ENCODE data around the gene GP1BB.

The GP1BB gene

GRCh38 chr22:19766240-19766510 is 42.8 kb downstream of the GP1BB start:
- TF ChIP-seq, protein P1, sequence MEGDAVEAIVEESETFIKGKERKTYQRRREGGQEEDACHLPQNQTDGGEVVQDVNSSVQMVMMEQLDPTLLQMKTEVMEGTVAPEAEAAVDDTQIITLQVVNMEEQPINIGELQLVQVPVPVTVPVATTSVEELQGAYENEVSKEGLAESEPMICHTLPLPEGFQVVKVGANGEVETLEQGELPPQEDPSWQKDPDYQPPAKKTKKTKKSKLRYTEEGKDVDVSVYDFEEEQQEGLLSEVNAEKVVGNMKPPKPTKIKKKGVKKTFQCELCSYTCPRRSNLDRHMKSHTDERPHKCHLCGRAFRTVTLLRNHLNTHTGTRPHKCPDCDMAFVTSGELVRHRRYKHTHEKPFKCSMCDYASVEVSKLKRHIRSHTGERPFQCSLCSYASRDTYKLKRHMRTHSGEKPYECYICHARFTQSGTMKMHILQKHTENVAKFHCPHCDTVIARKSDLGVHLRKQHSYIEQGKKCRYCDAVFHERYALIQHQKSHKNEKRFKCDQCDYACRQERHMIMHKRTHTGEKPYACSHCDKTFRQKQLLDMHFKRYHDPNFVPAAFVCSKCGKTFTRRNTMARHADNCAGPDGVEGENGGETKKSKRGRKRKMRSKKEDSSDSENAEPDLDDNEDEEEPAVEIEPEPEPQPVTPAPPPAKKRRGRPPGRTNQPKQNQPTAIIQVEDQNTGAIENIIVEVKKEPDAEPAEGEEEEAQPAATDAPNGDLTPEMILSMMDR (IDR thresholded peaks at IDR 0.05; ENCODE audit: unreplicated experiment in 3 of 3): no peak
- Mint-ChIP-seq H3K9me3 (no peaks in the 10 kb centered on the region), H3K27ac (no peak overlapping the region), H3K36me3 (ENCODE audit: low read depth) (no peaks in the 10 kb centered on the region), H3K27me3 (ENCODE audit: low read depth) (peaks cover 94% of the 10 kb centered on the region), H3K4me3 (no peak overlapping the region), H3K4me1 (peaks cover 20% of the 10 kb centered on the region)

DNA sequence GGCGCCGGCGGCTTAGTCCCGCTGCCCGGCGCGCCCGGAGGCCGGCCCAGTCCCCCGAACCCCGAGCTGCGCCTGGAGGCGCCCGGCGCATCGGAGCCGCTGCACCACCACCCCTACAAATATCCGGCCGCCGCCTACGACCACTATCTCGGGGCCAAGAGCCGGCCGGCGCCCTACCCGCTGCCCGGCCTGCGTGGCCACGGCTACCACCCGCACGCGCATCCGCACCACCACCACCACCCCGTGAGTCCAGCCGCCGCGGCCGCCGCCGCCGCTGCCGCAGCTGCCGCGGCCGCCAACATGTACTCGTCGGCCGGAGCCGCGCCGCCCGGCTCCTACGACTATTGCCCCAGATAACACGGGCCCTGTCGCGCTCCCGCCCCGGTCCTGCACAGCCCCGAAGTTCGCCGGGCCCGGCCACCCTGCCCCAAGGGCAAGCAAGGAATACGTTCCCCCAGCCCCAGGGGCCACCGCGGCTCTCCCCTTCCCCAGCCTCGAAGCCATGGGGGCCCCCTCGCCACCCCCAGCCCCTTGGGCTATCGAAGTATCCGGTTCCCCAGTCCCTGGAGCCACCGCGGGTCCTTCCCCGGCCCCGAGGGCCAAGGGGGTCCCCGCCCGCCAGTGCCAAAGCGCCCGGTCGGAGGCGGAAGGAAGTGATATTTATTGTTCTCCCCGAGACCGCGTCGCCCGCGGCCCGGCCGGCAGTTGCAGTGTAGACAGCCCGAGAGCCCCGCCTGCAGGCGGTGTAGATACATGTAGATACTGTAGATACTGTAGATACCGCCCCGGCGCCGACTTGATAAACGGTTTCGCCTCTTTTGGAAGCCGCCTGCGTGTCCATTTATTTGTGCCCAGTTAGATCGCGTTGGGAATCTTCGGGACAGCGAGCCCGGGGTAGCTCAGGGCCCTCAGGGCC is 43.4 kb downstream of the GP1BB start:
- H3K27ac Mint-ChIP-seq: no peak overlapping the region
- H3K27me3 Mint-ChIP-seq (ENCODE audit: low read depth): peaks cover 95% of the 10 kb centered on the region
- no peak overlapping the region for H3K4me3 Mint-ChIP-seq
- TF ChIP-seq, protein P1 (IDR thresholded peaks at IDR 0.05; ENCODE audit: unreplicated experiment in 3 of 3): peak in 2 of 3 experiments; percentile 12 to 35
- no peaks in the 10 kb centered on the region for H3K9me3 Mint-ChIP-seq
- peaks cover 16% of the 10 kb centered on the region for H3K4me1 Mint-ChIP-seq
- H3K36me3 Mint-ChIP-seq (ENCODE audit: low read depth): no peaks in the 10 kb centered on the region

- H3K27ac Mint-ChIP-seq: no peak overlapping the region
- H3K27me3 Mint-ChIP-seq (ENCODE audit: low read depth): peaks cover 95% of the 10 kb centered on the region
- TF ChIP-seq, protein P1 (IDR thresholded peaks at IDR 0.05; ENCODE audit: unreplicated experiment in 3 of 3): no peak
- H3K4me1 Mint-ChIP-seq: peaks cover 9% of the 10 kb centered on the region
- H3K9me3 Mint-ChIP-seq: no peaks in the 10 kb centered on the region
- H3K4me3 Mint-ChIP-seq: peak overlapping the region; percentile 26 to 53 (median 36)
- no peaks in the 10 kb centered on the region for H3K36me3 Mint-ChIP-seq (ENCODE audit: low read depth)
These were observed 44.3 kb downstream of the GP1BB start for GRCh38 chr22:19767427-19768341.

DNA sequence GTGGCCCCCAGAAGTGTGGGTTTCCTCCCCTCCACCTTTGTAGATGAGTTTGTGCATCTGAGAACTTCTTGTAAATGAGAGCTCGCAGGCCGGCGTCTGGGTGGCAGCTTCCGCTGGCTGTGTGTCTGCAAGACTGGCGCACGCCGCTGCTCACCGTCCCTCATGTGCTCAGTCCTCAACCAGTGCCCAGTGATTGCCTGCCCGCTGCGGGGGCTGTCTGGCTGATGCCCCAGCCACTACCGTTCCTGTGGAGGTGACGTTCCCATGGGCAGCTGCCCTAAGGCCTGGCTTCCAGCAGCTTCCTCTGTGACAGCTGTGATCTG is 46.0 kb downstream of the GP1BB start:
- Mint-ChIP-seq H3K36me3 (ENCODE audit: low read depth) (no peaks in the 10 kb centered on the region), H3K9me3 (no peaks in the 10 kb centered on the region), H3K4me3 (no peak overlapping the region), H3K27ac (no peak overlapping the region), H3K27me3 (ENCODE audit: low read depth) (peaks cover 94% of the 10 kb centered on the region), H3K4me1 (peaks cover 9% of the 10 kb centered on the region)
- TF ChIP-seq, protein P1 (IDR thresholded peaks at IDR 0.05; ENCODE audit: unreplicated experiment in 3 of 3): no peak

- TF ChIP-seq, protein P1 (IDR thresholded peaks at IDR 0.05; ENCODE audit: unreplicated experiment in 3 of 3): no peak
- H3K27ac Mint-ChIP-seq: no peak overlapping the region
- no peak overlapping the region for H3K4me3 Mint-ChIP-seq
- peaks cover 5% of the 10 kb centered on the region for H3K4me1 Mint-ChIP-seq
- H3K36me3 Mint-ChIP-seq (ENCODE audit: low read depth): no peaks in the 10 kb centered on the region
- H3K9me3 Mint-ChIP-seq: no peaks in the 10 kb centered on the region
- peaks cover 87% of the 10 kb centered on the region for H3K27me3 Mint-ChIP-seq (ENCODE audit: low read depth)
These were observed 47.2 kb downstream of the GP1BB start for GRCh38 chr22:19770349-19771220.

Data from nephron (organoid).